SU-DHL-6 (cell line): ENCODE measurements around the gene MYL6B.

Experiments used
- H2AFZ ChIP-seq: fragments of 200-600 bp; sonication (generic); 2 replicates; pipeline ENCODE4 v1.6.1; 2014; ENCODE audit warnings: low read depth, mild to moderate bottlenecking, moderate library complexity, mixed read lengths, antibody characterized with exemption, low read length; ENCODE audit not compliant: severe bottlenecking
- H3F3A ChIP-seq: fragments of 200-600 bp; shearing (Covaris generic); 2 replicates; pipeline ENCODE4 v1.6.0; 2016; ENCODE audit warnings: antibody characterized with exemption, mild to moderate bottlenecking; ENCODE audit not compliant: insufficient read depth
- H3K27ac ChIP-seq: fragments of 200-600 bp; sonication (generic); 2 replicates; pipeline ENCODE4 v1.5.1; 2016; ENCODE audit warnings: low read depth, mild to moderate bottlenecking, low read length, moderate library complexity, mixed read lengths
- H3K27me3 ChIP-seq: fragments of 200-600 bp; sonication (generic), shearing (Covaris generic); 2 replicates; pipeline ENCODE4 v1.6.0; 2014; ENCODE audit warnings: mild to moderate bottlenecking, low read length
- H3K36me3 ChIP-seq: fragments of 200-600 bp; sonication (generic); 2 replicates; pipeline ENCODE4 v1.6.1; 2014; ENCODE audit warnings: mild to moderate bottlenecking, low read length, mixed read lengths
- H3K4me2 ChIP-seq: fragments of 300-600, 200-600 bp; shearing (Covaris generic), sonication (generic); 2 replicates; pipeline ENCODE4 v1.6.0; 2014; ENCODE audit warnings: low read length, low read depth, mild to moderate bottlenecking; ENCODE audit not compliant: poor library complexity, severe bottlenecking
- H3K4me3 ChIP-seq: fragments of 200-600 bp; sonication (generic); 2 replicates; pipeline ENCODE4 v1.5.1; 2014; ENCODE audit warnings: antibody characterized with exemption, low read length, mild to moderate bottlenecking, mixed read lengths; ENCODE audit not compliant: insufficient read depth, poor library complexity, severe bottlenecking
- H3K79me2 ChIP-seq: fragments of 200-600 bp; sonication (generic); 2 replicates; pipeline ENCODE4 v1.6.1; 2014; ENCODE audit warnings: mild to moderate bottlenecking, low read length, moderate library complexity; ENCODE audit not compliant: insufficient read depth
- H3K9ac ChIP-seq: fragments of 200-600 bp; sonication (generic); 2 replicates; pipeline ENCODE4 v1.7.0; 2014; ENCODE audit warnings: mild to moderate bottlenecking, low read length
- H3K9me2 ChIP-seq: fragments of 200-600 bp; sonication (generic); replicated peaks from 2 replicates; pipeline ENCODE4 v1.6.1; 2014; ENCODE audit warnings: low read length; ENCODE audit not compliant: insufficient read depth
- H3K9me3 ChIP-seq: fragments of 200-600 bp; sonication (generic); 2 replicates; pipeline ENCODE4 v1.6.1; 2014; ENCODE audit warnings: low read length, mixed read lengths; ENCODE audit not compliant: insufficient read depth
- H4K20me1 ChIP-seq: fragments of 200-600 bp; sonication (generic); 2 replicates; pipeline ENCODE4 v1.6.1; 2014; ENCODE audit warnings: low read depth, mild to moderate bottlenecking, antibody characterized with exemption, low read length, moderate library complexity, mixed read lengths
- CTCF ChIP-seq: fragments of 200-600 bp; sonication (generic); IDR thresholded peaks from one replicate; pipeline ENCODE4 v1.5.1; 2017; ENCODE audit warnings: antibody characterized with exemption, mild to moderate bottlenecking, low read length, moderate library complexity; ENCODE audit not compliant: insufficient read depth, poor library complexity, severe bottlenecking
- EZH2phosphoT487 ChIP-seq: fragments of 200-600 bp; sonication (generic), shearing (Covaris generic); conservative IDR thresholded peaks from 2 replicates; pipeline ENCODE4 v1.6.1; 2018; ENCODE audit warnings: mild to moderate bottlenecking, antibody characterized with exemption, low read length, moderate library complexity, mixed read lengths

Gene MYL6B

DNA sequence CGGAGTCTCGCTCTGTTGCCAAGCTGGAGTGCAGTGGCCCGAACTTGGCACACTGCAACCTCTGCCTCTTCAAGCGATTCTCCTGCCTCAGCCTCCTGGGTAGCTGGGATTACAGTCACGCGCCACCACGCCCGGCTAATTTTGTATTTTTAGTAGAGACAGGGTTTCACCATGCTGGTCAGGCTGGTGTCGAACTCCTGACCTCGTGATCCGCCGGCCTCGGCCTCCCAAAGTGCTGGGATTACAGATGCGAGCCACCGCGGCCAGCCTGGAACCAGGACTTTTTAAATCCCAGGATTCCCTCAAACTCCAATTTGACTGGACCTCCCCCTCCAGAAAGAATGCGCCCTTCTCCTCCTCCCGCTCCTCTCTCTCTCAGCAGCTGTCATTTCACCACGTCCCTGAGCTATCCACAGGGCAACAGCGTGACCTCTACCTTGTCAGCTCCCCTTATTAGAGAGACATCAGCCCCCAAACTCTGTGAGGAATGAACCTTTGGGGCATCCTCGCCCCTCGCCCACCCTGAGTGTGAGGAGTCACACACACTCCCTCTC lies 22.4 kb upstream of the MYL6B start:
- H3K79me2 ChIP-seq, result peaks cover 15% of the 10 kb centered on the region; the same call in 1 of the 2 replicates
- peaks cover 15% of the 10 kb centered on the region for H3F3A ChIP-seq
- peak overlapping the region; percentile 61; the same call in 1 of the 2 replicates for H3K27ac ChIP-seq
- H2AFZ ChIP-seq, result no peak overlapping the region
- H3K27me3 ChIP-seq, result no peaks in the 10 kb centered on the region
- peak overlapping the region; percentile 87 for H3K9ac ChIP-seq
- TF ChIP-seq EZH2phosphoT487 (no peak), CTCF (no peak)
- no peaks in the 10 kb centered on the region for H3K36me3 ChIP-seq
- H3K4me2 ChIP-seq, result peak overlapping the region; percentile 91
- H3K4me3 ChIP-seq, result peak overlapping the region; percentile 80
- no peaks in the 10 kb centered on the region for H3K9me2 ChIP-seq
- no peaks in the 10 kb centered on the region for H4K20me1 ChIP-seq
- H3K9me3 ChIP-seq, result no peaks in the 10 kb centered on the region

DNA sequence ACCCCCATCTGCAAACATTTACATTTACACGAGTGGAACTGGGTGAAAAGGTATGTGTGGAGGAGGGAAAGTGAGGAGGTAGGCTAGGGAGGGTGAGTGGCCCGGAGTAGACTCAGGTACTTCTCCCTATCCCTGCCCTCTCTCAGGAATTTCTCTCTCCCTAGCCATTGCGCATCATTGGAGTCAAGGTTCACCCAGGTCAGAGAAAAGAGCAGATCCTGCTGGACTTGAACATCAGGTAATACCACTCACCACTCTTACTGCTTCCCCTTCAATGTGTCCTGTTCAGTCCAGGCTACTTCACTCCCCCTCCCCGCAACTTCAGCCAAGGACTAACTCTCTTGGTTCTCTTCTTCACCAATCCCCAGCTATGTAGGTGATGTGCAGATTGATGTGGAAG lies 21.5 kb upstream of the MYL6B start:
- H3K27me3 ChIP-seq, result no peaks in the 10 kb centered on the region
- peaks cover 15% of the 10 kb centered on the region; the same call in 1 of the 2 replicates for H3K79me2 ChIP-seq
- no peak overlapping the region for H3K27ac ChIP-seq
- H4K20me1 ChIP-seq, result no peaks in the 10 kb centered on the region
- no peaks in the 10 kb centered on the region for H3K9me2 ChIP-seq
- H3K4me3 ChIP-seq, result no peak overlapping the region
- H3K9me3 ChIP-seq, result no peaks in the 10 kb centered on the region
- TF ChIP-seq CTCF, result no peak
- TF ChIP-seq EZH2phosphoT487, result no peak
- no peaks in the 10 kb centered on the region for H3K36me3 ChIP-seq
- peaks cover 14% of the 10 kb centered on the region for H3F3A ChIP-seq
- no peak overlapping the region for H2AFZ ChIP-seq
- H3K9ac ChIP-seq, result no peak overlapping the region
- H3K4me2 ChIP-seq, result no peak overlapping the region

- Histone ChIP-seq H3K79me2 (no peaks in the 10 kb centered on the region), H3K27me3 (no peaks in the 10 kb centered on the region), H3K36me3 (no peaks in the 10 kb centered on the region)
Measured at GRCh38 chr12:56134897-56135296, 17.5 kb upstream of the MYL6B start.

More at GRCh38 chr12:56134897-56135296, 17.5 kb upstream of the MYL6B start:
- H3K4me2 ChIP-seq, result no peak overlapping the region
- H3K27ac ChIP-seq, result no peak overlapping the region
- H3K9me3 ChIP-seq, result no peaks in the 10 kb centered on the region
- no peaks in the 10 kb centered on the region for H3K9me2 ChIP-seq
- no peaks in the 10 kb centered on the region for H3F3A ChIP-seq
- TF ChIP-seq EZH2phosphoT487 (no peak), CTCF (no peak)
- H2AFZ ChIP-seq, result no peak overlapping the region
- no peak overlapping the region for H3K9ac ChIP-seq
- no peaks in the 10 kb centered on the region for H4K20me1 ChIP-seq
- no peak overlapping the region for H3K4me3 ChIP-seq
